ENCODE measurements around the gene GRIN3B. TPM values are rescaled to one million over a fixed set of nuclear protein-coding genes. Genes with fewer than 3 reads are reported as not detected.

Gene GRIN3B
- total and polyA plus RNA-seq, 9 of the 15 experiments (the other 6 are each of a cell fraction or from before 2014, with no cell fraction given), result 0.06 to 0.95 (median 0.19) TPM; not detected in 6

DNA sequence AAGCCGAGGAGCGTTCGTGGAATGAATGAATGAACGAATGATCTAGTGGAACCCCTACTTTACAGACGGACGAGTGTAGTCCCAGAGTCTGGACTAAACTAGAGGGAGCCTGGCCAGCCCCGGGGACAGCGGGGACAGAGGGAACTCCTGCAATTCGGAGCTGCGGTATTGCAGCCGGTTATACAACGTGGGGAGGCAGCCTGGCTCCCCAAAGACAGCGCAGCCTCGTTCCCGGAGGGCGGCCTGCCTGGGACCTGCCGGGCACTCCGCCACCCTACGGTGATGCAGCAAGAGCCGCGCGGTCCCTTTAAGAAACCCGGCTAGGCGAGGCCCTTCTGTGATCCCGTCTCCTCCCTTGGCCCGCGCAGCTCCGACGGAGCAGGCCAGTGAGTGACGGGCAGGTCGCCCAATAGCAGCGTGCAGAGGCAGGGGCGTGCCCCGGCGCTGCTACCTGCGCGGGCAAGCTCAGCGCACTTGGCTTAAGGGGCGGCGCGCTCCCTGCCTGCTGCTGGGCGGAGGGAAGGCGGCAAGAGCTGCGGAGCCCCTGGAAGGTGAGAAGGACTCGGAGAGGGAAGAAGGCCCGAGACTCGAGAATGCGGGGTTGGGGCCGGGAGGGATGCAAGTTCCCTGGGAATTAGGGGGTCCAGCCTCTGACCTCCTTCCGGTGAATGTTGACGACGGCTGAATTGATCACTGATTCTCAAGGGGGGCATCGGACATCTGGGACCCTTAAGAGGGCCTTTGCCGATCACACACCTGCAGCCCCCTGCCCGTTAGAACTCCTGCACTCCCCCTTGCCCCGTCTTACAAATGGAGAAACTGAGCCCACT is 39.6 kb downstream of the GRIN3B start, which contains the start of gene ABCA7 (continued):
- TF ChIP-seq RBBP5 (IDR thresholded peaks at IDR 0.05; ENCODE audit: borderline replicate concordance, insufficient read depth, low read length, poor library complexity, severe bottlenecking) (peak; percentile 29), POLR2A (conservative IDR thresholded peaks at IDR 0.05) (peak; percentile 67), SIN3A (IDR thresholded peaks at IDR 0.05; ENCODE audit: borderline replicate concordance in 2 of 2, control insufficient read depth in 1 of 2, low read depth in 2 of 2, low read length in 2 of 2) (peak; percentile 12 to 32; a peak in 1 of 4 replicates), PCBP2 (IDR thresholded peaks at IDR 0.05; ENCODE audit: low read depth, low read length, poor library complexity, severe bottlenecking) (no peak), SP1 (CRISPR knock-in tag; IDR thresholded peaks at IDR 0.05) (peak; percentile 89), SP2 (IDR thresholded peaks at IDR 0.05; ENCODE audit: extremely low read depth, low read depth, low read length, poor library complexity, severe bottlenecking) (peak; percentile 90), PHF8 (IDR thresholded peaks at IDR 0.05; ENCODE audit: borderline replicate concordance, low read length) (peak; percentile 51; the same call in 1 of the 2 replicates), ZBTB2 (IDR thresholded peaks at IDR 0.05) (peak; percentile 92; the same call in 1 of the 2 replicates), POLR2G (IDR thresholded peaks at IDR 0.05; ENCODE audit: low read depth, low read length) (peak; percentile 87), ZNF24 (IDR thresholded peaks at IDR 0.05) (peak; percentile 98), FOXJ2 (tag; IDR thresholded peaks at IDR 0.05) (no peak), L3MBTL2 (IDR thresholded peaks at IDR 0.05) (peak; percentile 73), ZFX (CRISPR knock-in tag; IDR thresholded peaks at IDR 0.05) (peak; percentile 67), CREM (IDR thresholded peaks at IDR 0.05; ENCODE audit: low read depth) (peak; percentile 87), NR2C2 (CRISPR knock-in tag; IDR thresholded peaks at IDR 0.05) (0 out of 2 replicates have a peak, but pooled peaks have one; percentile 7), NR2C2 (tag; IDR thresholded peaks at IDR 0.05) (no peak), FOS (IDR thresholded peaks at IDR 0.05; ENCODE audit: extremely low read depth, insufficient read length) (peak; percentile 92), EP300 (IDR thresholded peaks at IDR 0.05; ENCODE audit: low read length) (no peak), RB1 (IDR thresholded peaks at IDR 0.05; ENCODE audit: low read depth) (peak; percentile 92; the same call in 1 of the 2 replicates)
- TF ChIP-seq, protein P1, sequence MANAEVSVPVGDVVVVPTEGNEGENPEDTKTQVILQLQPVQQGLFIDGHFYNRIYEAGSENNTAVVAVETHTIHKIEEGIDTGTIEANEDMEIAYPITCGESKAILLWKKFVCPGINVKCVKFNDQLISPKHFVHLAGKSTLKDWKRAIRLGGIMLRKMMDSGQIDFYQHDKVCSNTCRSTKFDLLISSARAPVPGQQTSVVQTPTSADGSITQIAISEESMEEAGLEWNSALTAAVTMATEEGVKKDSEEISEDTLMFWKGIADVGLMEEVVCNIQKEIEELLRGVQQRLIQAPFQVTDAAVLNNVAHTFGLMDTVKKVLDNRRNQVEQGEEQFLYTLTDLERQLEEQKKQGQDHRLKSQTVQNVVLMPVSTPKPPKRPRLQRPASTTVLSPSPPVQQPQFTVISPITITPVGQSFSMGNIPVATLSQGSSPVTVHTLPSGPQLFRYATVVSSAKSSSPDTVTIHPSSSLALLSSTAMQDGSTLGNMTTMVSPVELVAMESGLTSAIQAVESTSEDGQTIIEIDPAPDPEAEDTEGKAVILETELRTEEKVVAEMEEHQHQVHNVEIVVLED (CRISPR knock-in tag; IDR thresholded peaks at IDR 0.05), result peak; percentile 65
- TF ChIP-seq, protein P2, sequence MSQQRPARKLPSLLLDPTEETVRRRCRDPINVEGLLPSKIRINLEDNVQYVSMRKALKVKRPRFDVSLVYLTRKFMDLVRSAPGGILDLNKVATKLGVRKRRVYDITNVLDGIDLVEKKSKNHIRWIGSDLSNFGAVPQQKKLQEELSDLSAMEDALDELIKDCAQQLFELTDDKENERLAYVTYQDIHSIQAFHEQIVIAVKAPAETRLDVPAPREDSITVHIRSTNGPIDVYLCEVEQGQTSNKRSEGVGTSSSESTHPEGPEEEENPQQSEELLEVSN (IDR thresholded peaks at IDR 0.05; ENCODE audit: borderline replicate concordance in 1 of 2, extremely low read depth in 1 of 2, insufficient read depth in 1 of 2, insufficient read length in 1 of 2, low read depth in 1 of 2, low read length in 1 of 2, poor library complexity in 1 of 2, severe bottlenecking in 1 of 2), result peak; percentile 74 to 89
- TF ChIP-seq, protein P3, sequence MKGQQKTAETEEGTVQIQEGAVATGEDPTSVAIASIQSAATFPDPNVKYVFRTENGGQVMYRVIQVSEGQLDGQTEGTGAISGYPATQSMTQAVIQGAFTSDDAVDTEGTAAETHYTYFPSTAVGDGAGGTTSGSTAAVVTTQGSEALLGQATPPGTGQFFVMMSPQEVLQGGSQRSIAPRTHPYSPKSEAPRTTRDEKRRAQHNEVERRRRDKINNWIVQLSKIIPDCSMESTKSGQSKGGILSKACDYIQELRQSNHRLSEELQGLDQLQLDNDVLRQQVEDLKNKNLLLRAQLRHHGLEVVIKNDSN (CRISPR knock-in tag; IDR thresholded peaks at IDR 0.05), result peak; percentile 80

Measured in K562 (cell line).